Hepatocyte (in vitro differentiated cells): ENCODE measurements around the gene NEDD8. TPM values are rescaled to one million over a fixed set of nuclear protein-coding genes. Genes with fewer than 3 reads are reported as not detected.

Experiments
- DNase-seq: peaks from one replicate; pipeline ENCODE4 v3.0.0-alpha.2; 2016; ENCODE audit warnings: low spot score
- H2AFZ ChIP-seq: fragments of 200-600 bp; sonication (generic); 2 replicates; pipeline ENCODE4 v1.6.0; 2016; ENCODE audit warnings: antibody characterized with exemption, mild to moderate bottlenecking
- H3K27ac ChIP-seq: fragments of 200-600 bp; sonication (generic); 2 replicates; pipeline ENCODE4 v1.5.1; 2016; ENCODE audit warnings: mild to moderate bottlenecking
- H3K27me3 ChIP-seq: fragments of 200-600 bp; sonication (generic); 2 replicates; pipeline ENCODE4 v1.6.1; 2016
- H3K36me3 ChIP-seq: fragments of 200-600 bp; sonication (generic); replicated peaks from 2 replicates; pipeline ENCODE4 v1.5.1; 2016; ENCODE audit warnings: low read depth; ENCODE audit not compliant: insufficient read depth
- H3K4me1 ChIP-seq: fragments of 200-600 bp; sonication (generic); 2 replicates; pipeline ENCODE4 v1.5.1; 2016; ENCODE audit warnings: mild to moderate bottlenecking, moderate library complexity; ENCODE audit not compliant: insufficient read depth
- H3K4me2 ChIP-seq: fragments of 200-600 bp; sonication (generic); 2 replicates; pipeline ENCODE4 v1.6.0; 2016
- H3K4me3 ChIP-seq: fragments of 200-600 bp; sonication (generic); 2 replicates; pipeline ENCODE4 v1.5.1; 2016; ENCODE audit warnings: mild to moderate bottlenecking
- H3K79me2 ChIP-seq: fragments of 200-600 bp; sonication (generic); 2 replicates; pipeline ENCODE4 v1.6.0; 2017; ENCODE audit warnings: mild to moderate bottlenecking
- H3K9me2 ChIP-seq: fragments of 200-600 bp; sonication (generic); replicated peaks from 2 replicates; pipeline ENCODE4 v1.6.0; 2017; ENCODE audit warnings: mild to moderate bottlenecking; ENCODE audit not compliant: insufficient read depth
- H3K9me3 ChIP-seq: fragments of 200-600 bp; sonication (generic); 2 replicates; pipeline ENCODE4 v1.5.1; 2016; ENCODE audit warnings: low read depth, mild to moderate bottlenecking
- H4K20me1 ChIP-seq: fragments of 200-600 bp; sonication (generic); 2 replicates; pipeline ENCODE4 v1.6.0; 2016; ENCODE audit warnings: mild to moderate bottlenecking; ENCODE audit not compliant: insufficient read depth, poor library complexity, severe bottlenecking
- CTCF ChIP-seq: fragments of 200-600 bp; sonication (generic); IDR thresholded peaks from 2 replicates; pipeline ENCODE4 v1.5.1; 2016; ENCODE audit warnings: antibody characterized with exemption, mild to moderate bottlenecking; ENCODE audit not compliant: poor library complexity
- EZH2 ChIP-seq: fragments of 200-600 bp; sonication (generic); IDR thresholded peaks from 2 replicates; pipeline ENCODE4 v1.6.1; 2016; ENCODE audit warnings: antibody characterized with exemption, mild to moderate bottlenecking, borderline replicate concordance
- EZH2phosphoT487 ChIP-seq: fragments of 200-600 bp; sonication (generic); IDR thresholded peaks from one replicate; pipeline ENCODE4 v1.6.1; 2018; ENCODE audit warnings: antibody characterized with exemption, mild to moderate bottlenecking, low read depth, moderate library complexity; ENCODE audit not compliant: unreplicated experiment, severe bottlenecking
- WGBS: methylation state at CpG from one replicate; pipeline ENCODE4 v1.1.6; 2016; ENCODE audit warnings: low lambda C conversion rate; ENCODE audit errors: missing lambda C conversion rate; 5-methylcytosine and 5-hydroxymethylcytosine counted together
- polyA plus RNA-seq: library from polyadenylated mRNA; unstranded; fragments of >200 nt; fragmentation: Nextera tagmentation; extraction: Ambion mirVana; gene quantifications from 2 replicates; pipeline ENCODE4 v1.2.1, GENCODE V29; 2016
- total RNA-seq: library from RNA; depleted of rRNA; stranded (reverse); fragments of >200 nt; gene quantifications from 2 replicates; pipeline ENCODE4 v1.2.3, GENCODE V29; 2014

NEDD8 gene
- total and polyA plus RNA-seq, 2 experiments from 2014 or later, result 162 to 326 TPM

GRCh38 chr14:24186831-24187538 lies 45.2 kb downstream of the NEDD8 start:
- Histone ChIP-seq H2AFZ (no peak overlapping the region), H3K36me3 (no peaks in the 10 kb centered on the region), H3K79me2 (peaks cover 19% of the 10 kb centered on the region), H3K9me3 (no peaks in the 10 kb centered on the region), H3K4me2 (no peak overlapping the region), H4K20me1 (no peaks in the 10 kb centered on the region), H3K4me3 (no peak overlapping the region), H3K27ac (no peak overlapping the region), H3K27me3 (no peaks in the 10 kb centered on the region), H3K9me2 (no peaks in the 10 kb centered on the region), H3K4me1 (peaks cover 5% of the 10 kb centered on the region)
- 92% methylated on average over 10 of the region's 10 CpGs for WGBS
- no peak for DNase-seq
- TF ChIP-seq EZH2 (no peak), EZH2phosphoT487 (no peak), CTCF (no peak)

- Histone ChIP-seq H2AFZ (no peak overlapping the region), H3K36me3 (no peaks in the 10 kb centered on the region), H3K9me3 (no peaks in the 10 kb centered on the region), H3K4me2 (no peak overlapping the region), H3K9me2 (no peaks in the 10 kb centered on the region), H3K27ac (no peak overlapping the region), H3K27me3 (no peaks in the 10 kb centered on the region), H3K79me2 (peaks cover 15% of the 10 kb centered on the region), H4K20me1 (no peaks in the 10 kb centered on the region), H3K4me3 (no peak overlapping the region), H3K4me1 (peaks cover 5% of the 10 kb centered on the region)
- WGBS, result 96% methylated on average over 11 of the region's 11 CpGs
- TF ChIP-seq EZH2, result no peak
- no peak for TF ChIP-seq CTCF
- TF ChIP-seq EZH2phosphoT487, result no peak
- DNase-seq, result no peak
These were observed 46.4 kb downstream of the NEDD8 start for GRCh38 chr14:24185741-24186140.

- H3K27me3 ChIP-seq, result no peaks in the 10 kb centered on the region
- no peak for DNase-seq
- H2AFZ ChIP-seq, result no peak overlapping the region
- no peak overlapping the region for H3K4me2 ChIP-seq
- peaks cover 5% of the 10 kb centered on the region for H3K4me1 ChIP-seq
- TF ChIP-seq CTCF (no peak), EZH2 (no peak), EZH2phosphoT487 (no peak)
- peaks cover 15% of the 10 kb centered on the region for H3K79me2 ChIP-seq
- no peak overlapping the region for H3K27ac ChIP-seq
- H4K20me1 ChIP-seq, result no peaks in the 10 kb centered on the region
- H3K9me3 ChIP-seq, result no peaks in the 10 kb centered on the region
- WGBS, result 89% methylated on average over 7 of the region's 7 CpGs
- H3K36me3 ChIP-seq, result no peaks in the 10 kb centered on the region
- H3K4me3 ChIP-seq, result no peak overlapping the region
- no peaks in the 10 kb centered on the region for H3K9me2 ChIP-seq
These were observed 47.1 kb downstream of the NEDD8 start for GRCh38 chr14:24185026-24185425.
